Measurements from ENCODE around the gene SZT2. TPM values are rescaled to one million over a fixed set of nuclear protein-coding genes. Genes with fewer than 3 reads are reported as not detected.
A peak's percentile ranks its signal among the peaks of the same experiment; 100 is the strongest.

The SZT2 gene
- total and polyA plus RNA-seq, 4 experiments from 2014 or later, result 0.69 to 153 (median 72.1) TPM

Small RNA genes within 50 kb of the gene (microRNA-seq; reads per million reads assigned to microRNA genes)
- gene MIR6734 (ENCODE audit: borderline microRNAs expressed, borderline number of aligned reads, borderline replicate concordance), result 2.4 reads per million, percentile 3 among the genes with 10 or more reads in this experiment
- not detected for gene MIR6735 (ENCODE audit: borderline microRNAs expressed, borderline number of aligned reads, borderline replicate concordance)

Other genes with a start within 250 kb of the SZT2 start
- gene EBNA1BP2, start 217.6 kb upstream of the SZT2 start, total RNA-seq, result 10 to 100 TPM; 23.6 to 27.6 TPM
- 10 to 100 TPM; 56.7 to 72.2 TPM for gene EBNA1BP2, start 217.6 kb upstream of the SZT2 start, polyA plus RNA-seq
- not detected for gene CFAP57, start 217.6 kb upstream of the SZT2 start, total RNA-seq
- under 1 TPM in 1 of 2 donors, not detected in 1; 0.07 TPM for gene CFAP57, start 217.6 kb upstream of the SZT2 start, polyA plus RNA-seq
- not detected for gene TMEM125, start 119.9 kb upstream of the SZT2 start, total RNA-seq
- not detected for gene TMEM125, start 119.9 kb upstream of the SZT2 start, polyA plus RNA-seq
- gene C1orf210, start 104.3 kb upstream of the SZT2 start, total RNA-seq, result not detected
- not detected for gene C1orf210, start 104.3 kb upstream of the SZT2 start, polyA plus RNA-seq
- gene TIE1, start 88.9 kb upstream of the SZT2 start, total RNA-seq, result not detected
- not detected for gene TIE1, start 88.9 kb upstream of the SZT2 start, polyA plus RNA-seq
- not detected for gene MPL, start 52.1 kb upstream of the SZT2 start, total RNA-seq
- not detected for gene MPL, start 52.1 kb upstream of the SZT2 start, polyA plus RNA-seq
- gene CDC20, start 30.9 kb upstream of the SZT2 start, total RNA-seq, result under 1 TPM in 1 of 2 experiments, not detected in 1; 0.32 TPM
- gene CDC20, start 30.9 kb upstream of the SZT2 start, polyA plus RNA-seq, result under 1 TPM in 1 of 2 donors, not detected in 1; 0.14 TPM
- gene ELOVL1, start 21.9 kb upstream of the SZT2 start, total RNA-seq, result 10 to 100 TPM; 45.3 to 46.0 TPM
- gene ELOVL1, start 21.9 kb upstream of the SZT2 start, polyA plus RNA-seq, result 10 to 100 TPM; 86.4 to 99.3 TPM
- 10 to 100 TPM; 34.0 to 35.6 TPM for gene MED8, start 99 bp upstream of the SZT2 start, total RNA-seq
- gene MED8, start 99 bp upstream of the SZT2 start, polyA plus RNA-seq, result 10 to 100 TPM; 36.1 to 42.3 TPM
- 10 to 100 TPM; 30.7 to 33.9 TPM for gene HYI, start 64.0 kb downstream of the SZT2 start, total RNA-seq
- gene HYI, start 64.0 kb downstream of the SZT2 start, polyA plus RNA-seq, result 1 to 10 TPM; 7.3 to 7.7 TPM
- gene PTPRF, start 141.0 kb downstream of the SZT2 start, total RNA-seq, result not detected
- not detected for gene PTPRF, start 141.0 kb downstream of the SZT2 start, polyA plus RNA-seq

Data from CD4-positive, alpha-beta memory T cell (primary cell).